ENCODE results near the gene LSR. TPM values are rescaled to one million over a fixed set of nuclear protein-coding genes. Genes with fewer than 3 reads are reported as not detected.
"Not testable (repeated sequence)": the region's sequence is repeated elsewhere in the genome, so short reads cannot be mapped to it uniquely, and the experiment has no call there.

Gene LSR
- total RNA-seq, 1 donor from 2014 or later: 97.1 TPM

GRCh38 chr19:35220315-35220921, 28.4 kb upstream of the LSR start:
- H3K4me3 ChIP-seq (ENCODE audit: low read depth, low read length): no peak overlapping the region
- TF ChIP-seq CTCF (conservative IDR thresholded peaks at IDR 0.05; ENCODE audit: low read depth, low read length): no peak
- no peak for DNase-seq (ENCODE audit: low read depth)

- not testable (repeated sequence) for H3K4me3 ChIP-seq (ENCODE audit: low read depth, low read length); DNase-seq (ENCODE audit: low read depth)
Measured at GRCh38 chr19:35220973-35221590, 27.7 kb upstream of the LSR start.

- TF ChIP-seq CTCF (conservative IDR thresholded peaks at IDR 0.05; ENCODE audit: low read depth, low read length): no peak
- no peak for DNase-seq (ENCODE audit: low read depth)
- no peak overlapping the region for H3K4me3 ChIP-seq (ENCODE audit: low read depth, low read length)
Measured at GRCh38 chr19:35222373-35223015, 26.3 kb upstream of the LSR start.

- H3K4me3 ChIP-seq (ENCODE audit: low read depth, low read length): no peak overlapping the region
- TF ChIP-seq CTCF (conservative IDR thresholded peaks at IDR 0.05; ENCODE audit: low read depth, low read length): no peak
- DNase-seq (ENCODE audit: low read depth): no peak
Measured at GRCh38 chr19:35223084-35223790, 25.6 kb upstream of the LSR start.

DNA sequence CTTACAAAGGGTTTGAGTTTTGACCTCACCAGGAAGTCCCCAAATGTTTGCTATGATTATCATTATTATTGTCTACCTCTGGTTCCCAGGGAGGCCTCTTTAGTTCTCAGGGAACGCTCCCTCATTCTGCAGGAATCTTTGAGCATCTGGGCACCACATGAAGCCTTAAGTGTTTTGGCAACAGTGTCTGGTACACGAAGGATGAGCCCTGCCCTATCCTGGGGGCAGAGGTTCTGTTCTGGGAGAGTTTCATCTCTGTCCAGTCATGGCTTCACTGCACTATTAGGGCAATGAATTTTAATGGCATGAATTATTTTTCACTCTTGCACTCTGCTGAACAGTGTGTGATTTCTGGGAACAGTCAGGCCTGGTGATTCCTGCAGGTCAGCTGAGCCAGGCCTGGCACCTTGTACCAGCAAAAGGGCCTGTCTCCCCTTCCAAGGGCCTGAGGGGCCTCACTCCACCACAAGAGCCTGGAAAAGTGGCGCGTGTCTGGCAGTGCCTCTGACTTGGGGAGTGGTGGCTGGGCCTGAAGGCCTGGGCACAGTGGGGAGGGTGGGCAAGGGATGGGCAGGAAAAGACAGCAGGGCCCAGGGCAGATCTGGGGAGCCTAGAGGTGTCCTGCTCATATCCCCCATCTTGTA, 24.8 kb upstream of the LSR start:
- no peak overlapping the region for H3K4me3 ChIP-seq (ENCODE audit: low read depth, low read length)
- no peak for TF ChIP-seq CTCF (conservative IDR thresholded peaks at IDR 0.05; ENCODE audit: low read depth, low read length)
- no peak for DNase-seq (ENCODE audit: low read depth)

- TF ChIP-seq CTCF (conservative IDR thresholded peaks at IDR 0.05; ENCODE audit: low read depth, low read length): no peak
- H3K4me3 ChIP-seq (ENCODE audit: low read depth, low read length): no peak overlapping the region
Measured at GRCh38 chr19:35224681-35225571, 23.9 kb upstream of the LSR start.

More at GRCh38 chr19:35224681-35225571, 23.9 kb upstream of the LSR start:
- DNase-seq (ENCODE audit: low read depth): no peak

All from epithelial cell of proximal tubule (primary cell).